ENCODE results near the gene NCOR1.

The NCOR1 gene

GRCh38 chr17:16050844-16051243, 164.5 kb downstream of the NCOR1 start:
- no peak for TF ChIP-seq CTCF (IDR thresholded peaks at IDR 0.05; ENCODE audit: control extremely low read depth, extremely low read depth, low read depth, missing control alignments)
- DNase-seq (ENCODE audit: extremely low spot score), result no peak
- CTCF ChIA-PET, result interaction anchor here (1.4 to 2.4 kb wide), 2 partner anchors 13 to 18 kb away, joined by 3 to 9 read pairs; no protein-coding TSS in a partner anchor
- POLR2A ChIA-PET, result no interaction called here

GRCh38 chr17:16048811-16049449, 166.4 kb downstream of the NCOR1 start:
- POLR2A ChIA-PET, result no interaction called here
- no peak for DNase-seq (ENCODE audit: extremely low spot score)
- no peak for TF ChIP-seq CTCF (IDR thresholded peaks at IDR 0.05; ENCODE audit: control extremely low read depth, extremely low read depth, low read depth, missing control alignments)
- CTCF ChIA-PET, result interaction anchor here (1.0 to 1.2 kb wide), 3 partner anchors 10 to 18 kb away, joined by 3 read pairs; no protein-coding TSS in a partner anchor

GRCh38 chr17:16046966-16047365, 168.4 kb downstream of the NCOR1 start:
- no peak for TF ChIP-seq CTCF (IDR thresholded peaks at IDR 0.05; ENCODE audit: control extremely low read depth, extremely low read depth, low read depth, missing control alignments)
- ChIA-PET CTCF (interaction anchor here (1.3 to 1.7 kb wide), 4 partner anchors 9 to 20 kb away, joined by 4 to 6 read pairs (median 4); no protein-coding TSS in a partner anchor), POLR2A (no interaction called here)
- no peak for DNase-seq (ENCODE audit: extremely low spot score)

- POLR2A ChIA-PET, result interaction anchor here (0.6 kb wide), 2 partner anchors 49 to 52 kb away, joined by 3 read pairs; no protein-coding TSS in a partner anchor
- DNase-seq (ENCODE audit: extremely low spot score), result no peak
- CTCF ChIA-PET, result interaction anchor here (1.3 to 2.1 kb wide), 2 partner anchors 11 to 18 kb away, joined by 3 to 5 read pairs; no protein-coding TSS in a partner anchor
- TF ChIP-seq CTCF (IDR thresholded peaks at IDR 0.05; ENCODE audit: control extremely low read depth, extremely low read depth, low read depth, missing control alignments), result no peak
Measured at GRCh38 chr17:16044487-16044886, 170.8 kb downstream of the NCOR1 start.

GRCh38 chr17:16040710-16041251, 174.6 kb downstream of the NCOR1 start:
- TF ChIP-seq CTCF (IDR thresholded peaks at IDR 0.05; ENCODE audit: control extremely low read depth, extremely low read depth, low read depth, missing control alignments), result no peak
- ChIA-PET CTCF (no interaction called here), POLR2A (no interaction called here)
- DNase-seq (ENCODE audit: extremely low spot score), result no peak

GRCh38 chr17:16037636-16038035, 177.7 kb downstream of the NCOR1 start:
- ChIA-PET CTCF (interaction anchor here (1.2 to 1.4 kb wide), 2 partner anchors 10 to 31 kb away, joined by 3 to 4 read pairs; no protein-coding TSS in a partner anchor), POLR2A (no interaction called here)
- DNase-seq (ENCODE audit: extremely low spot score), result no peak
- no peak for TF ChIP-seq CTCF (IDR thresholded peaks at IDR 0.05; ENCODE audit: control extremely low read depth, extremely low read depth, low read depth, missing control alignments)

Data from GM10248 (cell line).